GM20000 (cell line): ENCODE measurements around the gene SLC18A3.
A peak's percentile ranks its signal among the peaks of the same experiment; 100 is the strongest.

ENCODE experiments used
- DNase-seq: peaks from one replicate; pipeline ENCODE4 v3.0.0; 2012; ENCODE audit warnings: low spot score
- TF ChIP-seq, protein P1 (sequence below): IDR thresholded peaks from 2 replicates; pipeline ENCODE4 v1.5.1; 2012; ENCODE audit warnings: mild to moderate bottlenecking, control low read depth; ENCODE audit errors: extremely low read depth, missing control alignments

The SLC18A3 gene

DNA sequence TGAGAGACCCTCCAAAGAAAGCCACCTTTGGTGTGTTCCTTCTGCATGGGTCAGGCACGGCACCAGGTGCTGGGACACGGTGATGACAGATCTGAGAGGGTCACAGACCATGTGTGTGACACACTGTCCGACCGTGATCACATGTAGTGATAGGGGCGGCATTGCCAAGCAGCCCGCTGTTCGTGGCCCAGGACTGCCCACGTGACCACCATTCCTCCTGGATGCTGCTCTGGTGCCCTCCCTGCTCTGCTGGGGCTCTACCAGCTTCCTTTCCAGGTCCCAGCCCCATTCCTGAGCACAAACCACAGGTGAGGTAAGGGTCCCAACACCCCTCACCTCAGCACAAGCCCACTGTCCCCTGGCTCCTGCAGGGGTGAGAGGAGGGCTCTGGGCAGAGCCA is 10.1 kb upstream of the SLC18A3 start:
- TF ChIP-seq, protein P1, sequence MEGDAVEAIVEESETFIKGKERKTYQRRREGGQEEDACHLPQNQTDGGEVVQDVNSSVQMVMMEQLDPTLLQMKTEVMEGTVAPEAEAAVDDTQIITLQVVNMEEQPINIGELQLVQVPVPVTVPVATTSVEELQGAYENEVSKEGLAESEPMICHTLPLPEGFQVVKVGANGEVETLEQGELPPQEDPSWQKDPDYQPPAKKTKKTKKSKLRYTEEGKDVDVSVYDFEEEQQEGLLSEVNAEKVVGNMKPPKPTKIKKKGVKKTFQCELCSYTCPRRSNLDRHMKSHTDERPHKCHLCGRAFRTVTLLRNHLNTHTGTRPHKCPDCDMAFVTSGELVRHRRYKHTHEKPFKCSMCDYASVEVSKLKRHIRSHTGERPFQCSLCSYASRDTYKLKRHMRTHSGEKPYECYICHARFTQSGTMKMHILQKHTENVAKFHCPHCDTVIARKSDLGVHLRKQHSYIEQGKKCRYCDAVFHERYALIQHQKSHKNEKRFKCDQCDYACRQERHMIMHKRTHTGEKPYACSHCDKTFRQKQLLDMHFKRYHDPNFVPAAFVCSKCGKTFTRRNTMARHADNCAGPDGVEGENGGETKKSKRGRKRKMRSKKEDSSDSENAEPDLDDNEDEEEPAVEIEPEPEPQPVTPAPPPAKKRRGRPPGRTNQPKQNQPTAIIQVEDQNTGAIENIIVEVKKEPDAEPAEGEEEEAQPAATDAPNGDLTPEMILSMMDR, result no peak
- no peak for DNase-seq

DNA sequence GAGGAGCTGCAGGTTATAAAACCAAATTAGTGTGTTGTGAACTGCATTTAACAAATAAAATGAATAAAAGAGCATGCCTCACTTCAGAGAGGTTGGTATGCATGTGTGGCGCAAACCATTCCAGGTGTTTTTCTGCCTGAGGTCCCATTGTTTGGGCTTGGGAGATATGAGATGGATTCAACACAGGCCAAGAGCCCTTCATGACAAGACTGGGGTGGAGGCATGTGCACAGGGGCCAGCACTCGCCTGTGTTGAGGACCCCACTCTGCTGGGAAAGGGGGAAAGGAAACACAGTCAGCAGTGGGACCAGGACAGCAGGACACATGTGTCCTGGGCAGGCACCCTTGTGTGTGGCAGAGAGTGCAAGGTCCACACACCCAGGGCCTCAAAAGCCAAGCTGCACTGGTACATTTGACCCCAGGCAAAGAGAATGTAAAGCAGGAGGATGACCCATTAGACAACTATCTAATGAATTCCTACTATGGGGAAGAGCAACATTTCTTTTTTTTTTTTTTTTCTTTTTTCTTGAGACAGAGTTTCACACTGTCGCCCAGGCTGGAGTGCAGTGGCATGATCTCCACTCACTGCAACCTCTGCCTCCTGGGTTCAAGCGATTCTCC is 9.2 kb upstream of the SLC18A3 start:
- TF ChIP-seq, protein P1, result no peak
- DNase-seq, result no peak

DNA sequence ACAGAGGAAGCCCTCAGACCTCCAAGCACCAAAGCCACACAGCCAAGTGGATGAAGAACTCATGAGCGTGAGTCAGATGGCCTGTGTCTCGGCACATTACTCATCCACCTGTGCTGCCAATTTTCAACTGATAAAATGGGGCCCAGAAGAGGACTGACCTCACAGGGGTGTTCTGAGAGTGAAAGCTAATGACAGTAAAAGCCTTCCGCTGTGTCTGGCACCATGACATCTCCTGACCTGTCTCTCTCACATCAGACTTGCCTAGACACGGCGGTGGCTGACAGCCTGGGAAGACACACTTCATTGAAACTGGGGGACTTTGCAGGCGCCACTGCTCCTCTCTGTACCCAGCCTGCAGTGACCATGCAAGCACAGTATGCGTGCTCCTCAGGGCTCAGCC is 8.3 kb upstream of the SLC18A3 start:
- TF ChIP-seq, protein P1, result no peak
- no peak for DNase-seq

DNA sequence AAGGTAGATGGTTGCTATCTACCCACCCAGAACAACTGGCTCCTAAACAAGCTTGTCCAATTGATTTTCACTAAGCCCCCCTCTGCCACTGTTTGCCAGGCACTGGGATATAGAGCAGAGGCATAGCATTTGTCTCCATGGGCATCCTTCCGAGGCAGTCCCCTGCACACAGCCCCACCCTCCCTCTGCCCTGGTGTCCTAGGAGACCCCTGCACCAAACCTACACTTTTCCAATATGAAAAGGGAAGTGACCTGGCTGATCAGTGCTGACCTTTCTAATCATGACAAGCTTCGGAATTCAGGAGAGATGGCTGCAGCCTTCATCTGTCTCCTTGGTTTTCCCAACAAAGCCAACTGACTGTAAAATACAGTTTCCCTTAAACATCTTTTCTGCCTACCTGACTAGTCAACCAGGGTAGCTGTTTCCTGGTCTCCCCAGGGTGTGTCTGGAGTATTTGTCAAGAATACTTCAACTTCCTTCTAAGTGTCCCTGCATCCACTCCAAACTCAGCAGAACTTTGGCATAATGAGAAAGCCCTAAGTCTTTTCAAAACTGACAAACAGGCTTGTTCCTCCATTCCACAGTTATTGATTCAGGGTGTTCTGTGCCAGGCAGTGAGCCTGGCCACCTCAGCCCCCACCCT is 7.6 kb upstream of the SLC18A3 start:
- TF ChIP-seq, protein P1, result no peak
- no peak for DNase-seq

DNA sequence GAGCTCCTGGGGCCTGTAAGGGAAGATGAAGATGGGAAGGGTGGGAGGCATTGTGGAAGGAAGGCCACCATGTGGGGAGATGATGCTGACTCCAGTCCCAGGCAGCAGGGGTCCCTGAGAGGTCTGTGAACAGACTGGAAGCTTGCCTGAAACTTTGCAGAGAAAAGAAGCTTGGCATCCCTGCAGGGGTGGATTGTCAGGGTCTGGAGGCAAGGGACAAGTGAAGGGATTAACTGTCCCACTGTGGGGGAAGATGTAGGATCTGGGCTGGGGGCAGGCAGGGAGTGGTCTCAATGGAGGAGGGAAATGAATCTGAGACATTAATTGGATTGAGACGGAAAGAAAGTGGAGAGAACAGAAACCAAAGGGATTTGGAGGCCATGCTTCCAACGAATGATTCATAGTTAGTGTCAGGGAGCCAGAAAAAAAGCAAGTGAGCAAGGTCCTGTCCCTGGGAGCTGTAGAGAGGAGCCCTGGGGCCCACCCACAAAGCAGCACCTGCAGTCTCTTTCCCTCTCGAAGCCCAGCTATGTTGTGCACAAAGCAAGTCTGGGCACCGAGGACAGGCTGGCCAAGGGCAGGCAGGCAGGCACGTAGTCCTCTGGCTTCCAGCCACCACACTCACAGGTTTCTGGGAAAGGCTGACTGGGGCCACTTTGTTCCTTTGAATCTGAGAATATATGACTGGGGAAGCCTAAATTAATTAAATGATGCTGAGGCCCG is 4.7 kb upstream of the SLC18A3 start:
- DNase-seq, result no peak

DNA sequence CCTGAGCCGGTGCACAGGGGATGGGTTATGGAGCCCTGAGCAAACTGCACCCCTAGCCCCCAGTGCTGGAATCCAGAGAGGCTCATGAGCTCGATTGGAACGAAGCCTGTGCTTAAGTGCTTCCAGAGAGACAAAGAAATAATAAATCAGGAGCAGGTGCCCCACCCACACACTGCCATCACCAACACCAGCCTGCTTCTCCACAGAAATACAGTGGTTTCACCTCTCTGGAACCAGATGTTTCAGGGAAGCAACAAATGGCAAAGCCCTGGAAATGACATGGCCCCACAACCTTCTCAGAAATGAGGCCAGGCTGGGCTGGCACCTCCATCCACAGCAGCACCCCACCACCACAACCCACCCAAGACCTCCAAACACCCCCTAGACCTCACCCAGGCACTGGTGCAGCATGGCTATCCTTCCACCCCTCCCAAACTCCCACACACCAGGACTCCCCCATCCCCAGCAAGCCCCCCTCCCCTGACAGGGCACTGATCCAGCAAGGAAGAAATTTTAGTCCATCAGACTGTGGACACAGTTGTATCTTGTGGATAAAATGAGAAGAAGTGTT is 4.1 kb upstream of the SLC18A3 start:
- TF ChIP-seq, protein P1, result no peak
- DNase-seq, result no peak

More for the DNA sequence above, 4.7 kb upstream of the SLC18A3 start:
- TF ChIP-seq, protein P1, result no peak

DNA sequence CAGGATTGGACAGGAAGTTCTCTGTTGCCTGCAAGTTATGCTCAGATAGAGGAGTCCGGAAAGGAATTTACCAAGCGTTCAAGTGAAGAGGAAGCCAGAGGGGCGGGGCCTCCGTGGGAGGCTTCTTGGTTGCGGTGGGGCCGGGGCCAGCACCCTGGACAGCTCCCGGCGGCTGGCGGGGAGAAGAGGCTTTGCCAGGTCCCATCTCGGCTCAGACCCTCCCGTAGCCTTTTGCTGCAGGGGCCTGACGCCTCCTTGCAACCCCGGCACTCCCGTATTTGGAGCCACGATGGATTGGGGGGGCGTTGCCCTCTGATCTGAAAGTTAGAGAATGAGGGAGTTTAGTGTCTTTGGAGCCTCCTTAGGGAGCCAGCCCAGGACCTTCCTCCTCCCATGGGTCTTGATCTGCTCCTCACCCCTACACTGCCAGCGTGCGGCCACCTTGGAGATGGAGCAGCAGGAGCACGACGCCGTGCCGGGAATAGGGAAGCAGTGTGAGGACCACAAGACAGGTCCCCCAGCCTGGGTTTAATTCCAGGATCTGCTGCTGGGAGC is 3.1 kb upstream of the SLC18A3 start:
- TF ChIP-seq, protein P1, result no peak
- peak; percentile 90 for DNase-seq
